Right kidney (tissue), 1 donor: ENCODE results near the gene TBC1D3B.
"Not testable (repeated sequence)": the region's sequence is repeated elsewhere in the genome, so short reads cannot be mapped to it uniquely, and the experiment has no call there.

Experiments used
- DNase-seq: peaks from one replicate; pipeline ENCODE4 v3.0.0-alpha.2; 2016

Gene TBC1D3B

GRCh38 chr17:36181446-36182175 is 5.2 kb upstream of the TBC1D3B start:
- DNase-seq, result not testable (repeated sequence)

- not testable (repeated sequence) for DNase-seq
Measured at GRCh38 chr17:36168836-36169235, 7.6 kb downstream of the TBC1D3B start.

- no peak for DNase-seq
Measured at GRCh38 chr17:36153895-36154610, 22.4 kb downstream of the TBC1D3B start.

- no peak for DNase-seq
Measured at GRCh38 chr17:36152639-36153120, 23.8 kb downstream of the TBC1D3B start.

GRCh38 chr17:36151891-36152638 is 24.4 kb downstream of the TBC1D3B start:
- no peak for DNase-seq

- DNase-seq, result no peak
Measured at GRCh38 chr17:36149296-36149820, 27.1 kb downstream of the TBC1D3B start.

GRCh38 chr17:36148559-36149295 is 27.7 kb downstream of the TBC1D3B start:
- DNase-seq, result peak; percentile 58

GRCh38 chr17:36147601-36148000 is 28.8 kb downstream of the TBC1D3B start:
- DNase-seq, result no peak

- DNase-seq, result no peak
Measured at GRCh38 chr17:36144981-36145729, 31.3 kb downstream of the TBC1D3B start.

GRCh38 chr17:36144014-36144413 is 32.4 kb downstream of the TBC1D3B start:
- no peak for DNase-seq

- no peak for DNase-seq
Measured at GRCh38 chr17:36142806-36143205, 33.6 kb downstream of the TBC1D3B start.

- no peak for DNase-seq
Measured at GRCh38 chr17:36142235-36142634, 34.2 kb downstream of the TBC1D3B start.

- no peak for DNase-seq
Measured at GRCh38 chr17:36136439-36136838, 40.0 kb downstream of the TBC1D3B start.

GRCh38 chr17:36136036-36136435 is 40.4 kb downstream of the TBC1D3B start:
- no peak for DNase-seq

- DNase-seq, result no peak
Measured at GRCh38 chr17:36135465-36135864, 41.0 kb downstream of the TBC1D3B start.

GRCh38 chr17:36133602-36134236 is 42.7 kb downstream of the TBC1D3B start:
- DNase-seq, result no peak

- no peak for DNase-seq
Measured at GRCh38 chr17:36132421-36132831, 44.0 kb downstream of the TBC1D3B start.

GRCh38 chr17:36131931-36132330 is 44.5 kb downstream of the TBC1D3B start:
- no peak for DNase-seq

- DNase-seq, result no peak
Measured at GRCh38 chr17:36131421-36131820, 45.0 kb downstream of the TBC1D3B start.

GRCh38 chr17:36130346-36130745 is 46.1 kb downstream of the TBC1D3B start:
- no peak for DNase-seq

- no peak for DNase-seq
Measured at GRCh38 chr17:36129616-36130015, 46.8 kb downstream of the TBC1D3B start.
